Activated T-cell treated with anti-CD3 and anti-CD28 coated beads for 4 hours (primary cell): Measurements from ENCODE around the gene PACC1.

ENCODE experiments used
- DNase-seq: peaks from one replicate; pipeline ENCODE4 v3.0.0-alpha.2; 2020

The PACC1 gene

DNA sequence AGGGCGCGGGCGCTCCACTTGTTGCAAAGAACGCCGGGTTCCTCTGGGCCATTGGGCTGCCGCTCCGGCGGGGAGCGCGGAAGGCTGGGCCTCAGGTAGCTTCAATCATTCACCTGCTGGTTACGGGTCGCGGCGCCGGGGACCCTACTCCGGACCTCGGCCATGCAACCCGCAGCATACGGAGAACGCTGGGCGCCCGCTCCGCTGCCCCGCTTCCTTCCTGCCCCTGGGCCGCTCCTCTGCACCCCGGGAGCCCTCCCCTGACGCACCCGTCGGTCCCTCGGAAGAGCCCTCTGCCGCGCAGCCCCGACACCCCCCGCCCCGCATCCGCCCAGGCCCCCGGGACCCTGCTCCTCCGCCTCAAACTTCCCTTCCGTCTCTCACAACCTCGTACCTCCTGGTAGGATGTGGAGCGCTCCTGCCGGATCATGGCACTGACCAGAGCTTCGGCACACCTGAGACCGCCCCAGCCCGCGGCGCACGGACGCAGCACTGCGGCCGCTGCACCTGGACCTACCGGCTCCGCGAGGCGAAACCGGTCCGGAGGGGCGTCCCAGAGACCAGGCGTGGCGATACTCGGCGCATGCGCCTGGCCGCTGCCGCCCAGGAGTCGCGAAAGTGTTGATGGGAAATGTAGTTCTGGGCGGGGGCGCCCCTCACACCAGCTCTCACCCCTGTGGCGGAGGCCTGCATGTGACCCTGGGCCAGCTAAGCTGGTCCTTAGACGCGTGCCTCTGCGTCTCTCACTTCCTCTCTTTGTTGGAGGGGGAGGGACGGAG, at the start of gene PACC1:
Gene PACC1 (minus strand): TSS at position 559 of the 779 bp plus-strand sequence. CDS start 129 bp downstream, at position 430.
- DNase-seq: peak; percentile 78

DNA sequence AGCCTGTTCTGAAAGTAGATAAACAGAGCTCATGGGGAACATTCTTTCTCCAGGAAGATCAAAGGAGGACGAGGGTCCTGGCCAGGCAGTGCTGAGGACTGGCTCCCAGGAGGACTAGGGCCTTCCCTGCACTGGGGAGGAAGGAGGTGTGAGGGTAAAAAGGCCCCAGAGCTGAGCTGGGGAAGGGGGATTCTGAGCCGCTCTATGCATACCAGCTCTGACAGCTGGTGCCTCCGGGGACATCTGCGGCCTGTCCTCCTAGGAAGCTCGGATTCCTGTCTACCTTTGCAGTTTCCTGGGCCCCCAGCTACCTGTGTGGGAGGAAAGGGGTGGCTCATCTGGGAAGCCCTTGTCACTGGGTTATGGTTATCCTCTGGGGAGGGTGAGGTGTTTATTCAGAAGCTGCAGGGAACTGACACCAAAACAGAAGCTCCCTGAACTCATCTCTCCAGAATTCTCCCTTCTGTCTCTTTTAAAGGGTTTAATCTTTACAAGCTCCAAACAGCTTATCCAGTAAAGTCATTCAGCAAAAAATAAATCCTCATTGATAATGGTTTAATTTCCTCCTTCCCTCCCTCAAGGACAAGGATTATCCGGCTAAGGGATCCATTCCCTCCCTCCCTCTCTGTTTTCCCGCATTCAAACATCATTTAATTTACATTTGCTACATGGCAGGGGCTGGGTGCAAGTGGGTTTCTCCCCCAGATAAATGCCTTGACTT, 49.0 kb upstream of the PACC1 start:
- DNase-seq: no peak

DNA sequence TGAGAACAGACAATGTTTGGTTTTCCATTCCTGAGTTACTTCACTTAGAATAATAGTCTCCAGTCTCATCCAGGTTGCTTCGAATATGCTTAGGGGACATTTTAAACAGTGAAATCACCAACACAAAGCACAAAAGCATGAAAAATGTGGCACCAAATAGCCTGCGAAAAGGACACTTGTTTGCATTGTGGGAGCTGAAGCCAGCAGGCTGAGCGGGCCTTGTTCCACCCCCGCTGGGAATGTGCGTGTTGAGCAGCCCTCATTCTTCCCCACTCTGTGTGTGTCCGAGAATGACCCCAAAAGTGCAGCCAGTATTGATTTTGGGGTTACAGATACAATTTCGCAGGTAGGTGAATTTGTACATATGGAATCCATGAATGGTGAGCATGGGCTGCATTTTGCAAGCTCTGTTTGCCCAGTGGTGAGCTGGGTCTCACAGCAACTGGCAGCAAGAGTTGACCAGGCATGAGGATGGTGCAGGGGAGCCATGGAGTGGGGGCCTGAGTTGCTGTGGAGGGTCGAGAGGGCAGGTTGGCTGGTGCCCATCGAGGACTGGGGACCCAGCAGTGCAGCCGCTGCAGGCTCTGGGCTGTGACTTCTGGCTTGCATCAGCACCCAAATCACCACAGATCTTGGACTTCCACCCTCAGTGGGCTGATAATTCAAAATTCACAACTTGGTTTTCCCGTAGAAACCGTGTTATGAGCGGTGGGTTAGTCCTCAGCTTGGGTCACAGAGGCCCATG, 47.4 kb upstream of the PACC1 start:
- DNase-seq: no peak

DNA sequence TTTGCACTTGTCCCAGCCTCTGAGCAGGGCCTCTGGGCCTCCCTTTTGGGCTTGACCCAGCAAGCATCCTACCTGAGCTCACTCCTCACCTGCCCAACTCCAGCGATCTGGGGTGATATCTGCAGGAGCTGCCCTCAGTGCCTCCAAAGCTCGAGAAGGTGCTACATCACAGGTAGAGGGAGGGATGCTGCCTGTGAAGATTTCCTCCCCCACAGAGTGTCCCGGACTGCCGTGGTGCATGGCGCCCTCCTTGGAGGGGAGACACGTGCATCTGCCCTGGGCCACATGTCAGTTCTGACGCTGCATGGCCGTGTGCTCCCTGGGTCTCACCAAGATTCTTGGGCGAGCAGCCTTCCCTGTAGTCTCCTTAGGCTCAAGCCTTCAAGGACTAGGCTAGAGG, 45.7 kb upstream of the PACC1 start:
- no peak for DNase-seq

DNA sequence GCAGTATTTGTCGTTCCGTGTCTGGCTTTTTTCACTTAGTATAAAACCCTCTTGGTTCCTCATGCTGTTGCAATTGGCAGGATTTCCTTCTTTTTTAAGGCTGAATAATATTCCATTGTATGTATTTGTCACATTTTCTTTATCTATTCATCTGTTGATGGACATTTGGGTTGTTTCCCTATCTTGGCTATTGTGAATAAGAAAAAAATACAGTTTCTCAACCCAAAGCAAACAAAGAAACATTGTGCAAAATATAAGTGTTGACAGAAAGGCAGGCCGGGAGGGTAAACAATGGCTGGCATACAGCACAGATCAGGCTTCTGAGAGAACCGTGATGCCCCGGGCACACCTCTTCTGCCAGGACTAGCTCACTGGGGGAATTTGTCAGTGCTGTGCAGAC, 45.0 kb upstream of the PACC1 start:
- no peak for DNase-seq

DNA sequence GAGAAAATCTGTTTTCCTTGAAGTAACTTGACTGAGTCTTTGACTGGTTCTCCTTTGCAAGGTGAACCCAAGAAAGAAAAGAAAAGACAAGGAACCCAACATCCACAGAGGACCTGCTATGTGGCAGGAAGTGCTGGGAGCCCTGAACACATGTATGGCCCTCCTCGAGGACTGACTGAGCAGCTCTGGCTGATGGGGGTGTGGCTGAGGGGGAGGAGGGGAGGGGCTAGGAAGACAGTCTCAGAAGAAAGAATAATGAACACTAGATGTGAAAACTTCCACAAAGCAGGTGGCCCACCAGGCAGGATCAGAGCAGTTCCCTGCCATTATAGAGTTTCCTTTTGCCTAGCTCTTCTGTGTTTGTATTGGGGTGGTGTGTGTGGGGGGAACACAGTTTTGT, 44.1 kb upstream of the PACC1 start:
- DNase-seq: no peak

DNA sequence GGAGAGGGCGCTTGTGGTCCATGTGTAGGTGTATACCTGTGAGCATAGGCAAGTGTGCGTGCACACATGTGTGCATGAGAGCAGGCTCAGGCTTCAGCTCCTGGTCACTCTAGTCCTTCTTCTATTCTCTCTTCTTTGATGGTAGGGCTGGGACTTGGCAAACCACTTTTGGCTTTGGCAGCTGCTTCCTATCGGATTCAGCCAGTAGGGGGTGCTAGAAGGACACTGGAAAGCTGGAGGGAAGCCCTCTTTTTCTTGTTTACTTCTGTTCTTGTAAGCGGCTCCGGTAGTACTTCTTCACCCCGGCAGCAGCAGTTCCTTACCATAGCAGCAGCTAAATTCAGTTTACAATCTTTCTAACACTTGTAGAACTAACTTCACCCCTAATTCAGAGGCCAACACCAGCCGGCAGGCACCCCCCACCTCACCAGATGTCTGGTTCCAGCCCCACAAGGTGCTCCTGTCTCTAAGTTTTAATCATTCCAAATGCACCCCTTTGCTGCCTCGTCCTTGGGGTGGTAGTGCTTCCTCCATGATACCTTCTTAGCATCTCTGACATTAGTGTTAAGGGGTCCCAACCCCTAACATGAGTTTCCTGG, 43.2 kb upstream of the PACC1 start:
- DNase-seq: peak; percentile 38

DNA sequence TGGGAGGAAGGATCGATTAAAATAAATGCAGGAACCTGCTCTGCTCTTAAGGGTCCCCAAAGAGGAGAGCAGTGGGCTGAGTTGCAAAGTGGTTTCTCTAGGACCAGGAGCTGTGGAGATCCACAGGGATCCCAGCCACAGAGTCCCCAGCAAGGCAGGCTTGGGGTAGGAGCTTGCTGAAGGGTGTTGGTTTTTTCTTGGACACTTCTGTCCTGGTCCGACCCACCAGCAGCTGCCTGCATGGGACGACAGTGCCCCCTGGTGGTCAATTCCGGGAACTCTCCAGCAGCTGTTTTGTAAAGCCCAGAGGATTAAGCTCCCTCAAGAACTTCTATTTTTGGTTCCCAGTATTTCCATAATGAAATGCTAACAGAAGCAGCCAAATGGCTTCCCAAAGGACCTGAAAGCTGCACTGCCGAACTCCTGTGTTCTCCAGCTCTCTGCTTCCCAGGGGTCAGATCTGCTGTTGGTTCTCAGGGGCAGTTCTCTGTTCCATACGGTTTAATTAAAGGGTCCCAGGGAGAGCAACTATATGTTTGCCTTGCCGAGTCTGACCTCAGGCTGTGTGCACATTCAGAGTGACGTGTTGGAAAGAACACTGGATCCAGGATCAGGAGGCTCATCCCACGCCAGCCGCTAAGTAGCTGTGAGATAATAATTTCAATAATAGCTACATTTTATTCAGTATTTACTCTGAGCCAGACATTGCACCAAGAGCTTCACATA, 41.3 kb upstream of the PACC1 start:
- peak; percentile 86 for DNase-seq

DNA sequence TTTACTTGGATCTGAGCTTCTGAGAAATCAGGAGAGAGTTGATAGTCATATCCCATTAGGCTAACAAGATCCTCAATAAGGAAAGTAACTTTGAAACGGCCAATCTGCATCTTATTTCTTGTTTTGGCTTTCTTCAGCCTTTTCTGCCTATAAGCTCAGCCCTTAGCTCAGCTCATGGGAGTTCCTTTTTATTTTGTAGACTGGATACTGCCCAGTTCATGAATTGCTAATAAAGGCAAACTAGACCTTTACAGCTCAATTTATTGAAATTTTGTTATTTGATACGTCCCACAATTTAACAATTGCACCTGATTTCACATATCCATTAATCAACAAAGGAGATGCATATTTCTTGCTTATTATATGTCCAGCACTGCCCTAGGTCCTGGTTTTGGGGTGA, 40.7 kb upstream of the PACC1 start:
- no peak for DNase-seq

DNA sequence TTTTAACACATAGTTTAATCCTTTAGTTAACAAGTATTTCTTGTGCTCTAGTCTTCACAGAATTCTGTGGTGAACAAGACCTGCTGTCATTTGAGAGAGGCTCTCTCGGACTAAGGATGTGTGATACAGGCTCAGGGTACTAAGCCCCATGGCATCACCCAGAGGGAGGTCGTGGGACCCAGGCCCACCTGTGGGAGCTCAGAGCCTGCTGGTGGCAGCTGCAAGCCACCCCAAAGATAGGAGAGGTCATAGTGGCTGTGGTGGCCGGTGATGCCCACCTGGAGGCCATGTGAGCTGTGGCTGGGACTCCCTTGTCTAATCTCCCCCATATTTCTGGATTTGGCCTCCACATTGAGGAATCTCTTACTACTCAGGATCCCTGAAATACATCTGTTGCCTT, 40.1 kb upstream of the PACC1 start:
- DNase-seq: no peak

DNA sequence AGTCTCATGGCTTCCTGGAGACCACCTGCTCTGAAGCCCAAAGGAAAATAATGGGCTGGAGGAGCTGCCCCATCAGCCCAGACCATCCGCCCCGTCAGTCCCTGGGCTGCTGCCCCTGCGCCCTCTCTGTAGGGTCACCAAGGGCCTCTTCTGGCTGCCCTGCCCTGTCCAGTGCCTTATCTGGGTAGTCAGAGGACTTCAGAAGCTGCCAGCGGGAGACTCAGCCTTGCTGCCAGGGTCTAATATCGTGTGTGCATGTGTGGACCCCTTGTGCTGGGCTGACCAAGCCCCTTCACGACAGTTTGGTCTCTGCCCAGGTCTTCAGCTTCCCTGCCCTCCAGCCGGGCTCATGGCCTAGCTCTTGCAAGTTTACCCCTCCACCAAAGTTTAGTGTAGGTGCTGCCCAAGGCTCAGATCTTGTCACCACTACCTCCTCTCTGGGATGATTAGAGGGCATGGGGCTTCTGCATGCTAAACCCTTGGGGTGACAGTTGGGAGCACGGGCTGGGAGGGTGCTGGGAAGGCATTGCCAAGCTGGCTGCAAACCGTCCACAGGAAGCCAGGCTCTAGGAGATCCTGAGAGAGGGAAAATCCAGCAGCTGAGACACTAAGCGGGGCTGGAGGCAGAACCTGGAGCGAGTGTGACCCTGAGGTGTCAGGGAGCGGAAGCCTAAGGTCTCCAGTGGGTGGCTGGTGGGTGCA, 38.6 kb upstream of the PACC1 start:
- DNase-seq: no peak

DNA sequence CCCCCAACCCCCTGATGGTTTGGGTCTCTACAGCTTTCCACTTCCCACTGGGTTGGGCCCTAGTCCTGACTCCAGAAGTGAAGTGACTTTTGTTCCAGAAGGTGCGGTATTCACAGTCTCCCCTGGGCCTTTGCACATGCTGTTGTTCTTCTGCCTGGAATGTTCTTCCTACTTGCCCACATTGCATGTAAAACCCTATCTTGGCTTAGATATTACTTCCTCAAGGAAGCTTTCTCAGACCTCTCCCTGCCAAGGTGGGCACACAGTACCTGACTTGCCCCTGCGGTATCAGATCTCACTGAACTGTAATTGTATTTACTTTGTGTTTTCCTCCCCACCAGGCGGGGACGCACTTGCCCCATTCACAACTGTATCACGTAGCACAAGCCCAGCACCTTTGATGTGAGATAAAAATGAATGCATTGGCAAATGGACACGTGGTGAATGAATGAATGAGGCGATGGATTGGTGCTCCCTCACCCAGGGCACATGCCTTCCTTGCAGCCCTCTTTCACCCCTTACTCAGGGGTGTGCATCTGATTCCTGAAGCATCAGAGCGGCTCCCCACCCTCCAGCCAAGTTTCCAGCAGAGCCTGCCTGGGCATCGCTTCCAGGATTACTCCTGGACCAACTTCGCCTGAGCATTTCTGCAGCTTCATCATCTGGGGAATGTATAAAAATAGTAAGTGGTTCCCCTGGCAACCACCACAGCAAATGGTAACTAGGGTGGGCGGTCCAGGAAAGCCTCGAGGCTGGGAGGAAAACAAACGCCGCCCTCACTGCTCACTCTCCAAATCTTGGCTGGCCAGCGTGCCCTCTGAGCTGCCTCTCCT, 37.9 kb upstream of the PACC1 start:
- DNase-seq: no peak

DNA sequence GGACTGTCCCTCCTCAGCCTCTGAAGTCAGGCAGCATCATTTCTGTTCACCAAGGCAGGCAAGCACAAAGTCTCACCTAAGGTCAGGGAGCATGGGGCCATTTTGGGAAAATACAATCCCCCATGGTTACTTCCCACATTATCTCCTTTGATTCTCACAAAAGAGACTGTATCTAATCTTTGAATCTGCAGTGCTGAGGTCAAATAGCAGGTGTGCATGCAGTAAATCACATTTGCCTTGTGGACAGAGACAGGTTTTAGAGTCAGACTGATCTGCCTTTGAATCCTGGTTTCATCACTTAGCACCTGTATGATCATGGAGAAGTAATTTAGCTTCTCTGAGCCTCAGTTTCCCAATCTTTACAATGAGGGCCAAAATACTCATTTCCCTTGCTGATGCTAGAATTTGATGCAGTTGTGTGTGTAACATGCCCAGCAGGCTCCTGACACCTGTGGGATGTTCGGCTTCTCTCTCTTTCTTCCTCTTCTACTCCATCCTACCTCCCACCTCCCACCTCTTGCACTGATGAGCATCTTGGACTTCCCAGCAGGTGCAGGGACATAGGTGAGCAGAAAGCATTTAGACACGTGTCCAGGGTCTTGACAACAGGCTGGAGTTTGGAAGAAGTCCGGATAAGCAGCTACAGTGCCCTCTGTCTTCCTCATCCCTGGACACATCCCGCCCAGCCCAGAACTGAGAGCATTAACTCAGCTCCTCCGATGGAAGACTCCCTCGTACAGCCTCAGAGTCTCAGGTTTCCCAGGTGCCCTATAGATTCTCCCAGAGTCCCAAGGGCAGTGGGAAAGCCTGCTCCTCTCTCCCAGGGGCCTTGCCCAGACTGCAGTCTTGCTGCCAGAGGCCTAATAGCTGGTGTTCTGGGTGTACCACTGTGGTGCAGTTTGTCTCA, 37.0 kb upstream of the PACC1 start:
- DNase-seq: no peak

DNA sequence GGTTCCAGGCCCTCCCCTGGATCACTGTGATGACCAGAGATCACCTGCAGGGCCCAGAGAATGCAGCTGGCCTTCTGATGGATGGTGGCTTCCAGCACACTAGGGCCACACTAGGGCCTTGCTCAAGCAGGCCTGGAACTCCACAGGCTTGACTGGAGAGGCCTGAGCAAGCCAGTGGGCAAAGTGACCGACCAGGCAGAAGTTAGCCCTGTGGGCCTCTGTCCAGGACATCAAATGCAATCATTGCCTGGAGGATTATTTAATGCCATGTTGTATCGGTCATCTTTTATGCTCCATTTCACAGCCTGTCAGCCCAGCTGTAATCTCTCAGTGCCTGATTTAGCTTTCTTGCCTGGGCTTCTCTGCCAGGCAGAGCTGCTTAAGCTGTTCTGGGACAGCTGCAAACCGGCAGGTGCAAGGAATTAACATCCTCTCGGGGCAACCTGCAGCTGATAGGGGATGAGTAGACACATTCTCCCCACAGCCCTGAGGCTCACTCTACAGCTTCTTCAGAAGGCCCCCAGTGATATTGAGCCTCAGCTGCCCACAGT, 35.7 kb upstream of the PACC1 start:
- DNase-seq: no peak

DNA sequence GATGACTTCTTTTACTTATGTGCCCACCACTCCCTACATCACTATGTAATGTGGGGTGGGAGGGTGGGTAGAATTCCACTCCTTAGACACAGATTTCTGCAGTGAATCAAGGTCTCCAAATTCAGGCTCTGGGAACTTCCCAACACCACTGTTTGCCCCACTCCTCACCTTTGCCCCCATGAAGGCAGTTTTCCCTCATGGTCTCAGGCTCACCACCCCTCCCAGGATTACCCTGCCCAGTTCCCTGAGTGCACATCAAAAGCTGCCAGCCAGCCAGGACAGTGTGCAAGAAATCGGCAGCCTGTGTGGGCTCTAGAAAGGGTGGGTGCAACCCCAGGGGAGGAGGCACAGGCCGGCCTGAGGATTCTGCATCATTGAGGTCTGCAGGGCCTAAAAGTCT, 32.8 kb upstream of the PACC1 start:
- no peak for DNase-seq

DNA sequence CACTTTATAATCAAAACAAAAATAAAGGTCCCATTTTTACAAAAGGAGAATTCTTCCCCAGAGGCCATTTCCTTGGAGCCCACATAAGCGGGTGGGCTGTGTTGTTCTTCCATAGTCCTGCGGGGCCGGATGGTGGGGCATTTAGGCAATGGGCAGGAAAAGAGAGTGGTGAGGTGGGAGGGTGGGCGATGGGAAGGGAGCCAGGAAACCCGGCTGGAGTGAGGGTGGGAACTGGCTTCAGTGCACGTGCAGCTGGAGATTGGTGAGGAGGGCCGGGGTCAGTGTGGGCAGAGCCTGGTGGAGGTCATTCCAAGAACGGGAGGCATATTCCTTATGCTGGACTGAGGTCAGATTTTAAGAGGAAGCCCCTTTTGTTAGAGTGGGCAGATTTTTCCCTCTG, 31.6 kb upstream of the PACC1 start:
- DNase-seq: no peak

DNA sequence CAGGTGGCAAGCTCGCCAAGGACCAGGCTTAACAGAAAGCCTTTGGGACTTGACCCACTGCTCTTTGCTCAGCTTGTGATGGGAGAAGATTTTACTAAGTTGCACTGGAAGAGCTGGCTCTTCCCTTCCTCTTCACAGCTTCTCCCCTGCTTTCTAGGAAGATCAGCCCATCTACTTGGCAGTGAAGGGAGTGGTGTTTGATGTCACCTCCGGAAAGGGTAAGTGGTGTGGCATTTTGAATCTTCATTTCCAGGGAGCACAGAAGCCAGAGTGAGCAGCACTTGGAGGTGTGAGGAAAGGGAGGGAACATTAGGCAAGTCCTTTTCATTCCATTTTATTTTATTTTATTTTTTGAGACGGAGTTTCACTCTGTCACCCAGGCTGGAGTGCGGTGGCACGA, 27.7 kb upstream of the PACC1 start:
- no peak for DNase-seq

DNA sequence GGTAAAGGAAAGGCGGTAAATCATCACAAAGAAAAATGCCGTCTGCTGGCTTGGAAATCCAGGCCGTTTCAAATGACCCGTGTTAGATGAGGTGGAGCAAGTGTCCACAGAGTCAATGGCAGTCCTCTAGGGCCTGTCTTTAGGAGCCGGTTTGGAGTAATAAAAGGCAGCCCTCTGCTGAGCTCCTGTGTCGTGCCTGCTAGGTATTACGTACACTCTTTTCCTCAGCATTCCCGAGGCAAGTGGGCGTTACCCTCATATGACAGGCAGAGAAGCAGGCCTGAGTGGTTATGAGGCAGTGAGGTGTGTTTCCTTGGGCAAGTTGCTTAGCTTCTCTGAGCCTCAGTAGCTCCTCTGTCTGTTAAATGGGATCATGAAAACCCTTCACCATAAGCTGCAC, 25.7 kb upstream of the PACC1 start:
- DNase-seq: no peak

DNA sequence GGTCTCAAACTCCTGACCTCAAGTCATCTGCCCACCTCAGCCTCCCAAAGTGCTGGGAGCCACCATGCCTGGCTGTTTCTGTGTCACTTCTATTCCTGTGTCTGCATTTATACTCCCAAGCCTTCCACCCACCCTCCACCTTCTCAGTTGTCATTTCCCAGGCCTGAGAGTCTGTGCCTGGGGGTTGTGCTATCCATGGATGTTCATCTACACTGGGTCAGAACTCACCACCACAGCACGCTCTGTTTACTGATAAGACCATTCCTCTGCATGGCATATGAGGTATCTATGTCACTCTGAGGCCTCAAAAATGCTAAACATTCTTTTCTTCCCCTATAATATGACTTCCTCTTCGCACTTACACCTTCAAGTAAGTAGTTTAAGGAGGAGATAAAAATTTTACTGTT, 24.1 kb upstream of the PACC1 start:
- DNase-seq: no peak
